Stimulated activated CD4-positive, alpha-beta T cell treated with anti-CD3 and anti-CD28 coated beads, TNF-alpha, amount 100 ng/mL, for 1 hour (primary cell): ENCODE measurements around the gene XIRP2.

Experiments
- DNase-seq, 3 donors: peaks; one replicate each; pipeline ENCODE4 v3.0.0-alpha.2; 2020; ENCODE audit warnings: low read depth in 3 of 3, low spot score in 1 of 3

Gene XIRP2

GRCh38 chr2:167275046-167275445 lies 386.8 kb downstream of the XIRP2 start:
- DNase-seq, result no peak

GRCh38 chr2:167279810-167280209 lies 391.5 kb downstream of the XIRP2 start:
- DNase-seq, result no peak

- no peak for DNase-seq
These were observed 398.9 kb downstream of the XIRP2 start for GRCh38 chr2:167287212-167287611.

GRCh38 chr2:167289651-167290410 lies 401.6 kb downstream of the XIRP2 start:
- DNase-seq, result no peak

GRCh38 chr2:167292430-167293171 lies 404.3 kb downstream of the XIRP2 start, which contains the start of gene B3GALT1:
B3GALT1 (plus strand) TSS chr2:167293001.
- DNase-seq, result no peak

GRCh38 chr2:167293172-167293781 lies 405.0 kb downstream of the XIRP2 start:
- DNase-seq, result no peak

GRCh38 chr2:167293943-167294775 lies 405.9 kb downstream of the XIRP2 start:
- DNase-seq, result no peak

GRCh38 chr2:167294776-167295140 lies 406.5 kb downstream of the XIRP2 start:
- DNase-seq, result no peak

GRCh38 chr2:167297292-167297691 lies 409.0 kb downstream of the XIRP2 start:
- no peak for DNase-seq

- no peak for DNase-seq
These were observed 409.7 kb downstream of the XIRP2 start for GRCh38 chr2:167298017-167298416.
